HG02870 (cell line): ENCODE data around the gene SLC7A9.

Experiments
- ATAC-seq: cut with Tn5 transposase; IDR thresholded peaks from one replicate; pipeline ENCODE4 v1.9.1; 2021; ENCODE audit warnings: mild to moderate bottlenecking, moderate library complexity; ENCODE audit not compliant: unreplicated experiment

SLC7A9 gene

DNA sequence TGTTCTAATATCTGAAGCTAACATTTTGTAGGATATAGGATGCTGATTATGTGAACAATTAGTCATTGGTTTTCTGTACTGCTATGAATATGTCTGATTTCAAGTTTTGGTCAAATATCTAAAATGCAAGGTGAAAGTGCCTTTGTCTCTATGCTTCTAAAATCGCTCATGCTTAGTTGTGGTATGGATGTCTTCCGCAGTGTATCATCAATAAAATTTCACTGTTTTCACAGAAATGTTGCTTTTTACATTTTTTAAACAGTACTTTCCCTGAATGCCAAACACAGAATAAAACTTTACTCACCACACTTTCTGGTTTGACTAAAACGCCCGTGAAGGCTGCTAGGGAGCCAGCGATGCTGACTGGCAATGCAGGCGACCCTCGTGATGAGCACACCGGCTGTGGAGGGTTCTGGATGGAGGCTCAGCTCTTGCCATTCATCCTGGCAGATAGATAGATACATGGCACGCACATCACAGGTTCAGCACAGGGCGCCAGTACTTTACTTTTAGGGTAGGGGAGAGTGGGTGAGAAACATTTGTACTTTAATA, 40.1 kb downstream of the SLC7A9 start:
- no peak for ATAC-seq

DNA sequence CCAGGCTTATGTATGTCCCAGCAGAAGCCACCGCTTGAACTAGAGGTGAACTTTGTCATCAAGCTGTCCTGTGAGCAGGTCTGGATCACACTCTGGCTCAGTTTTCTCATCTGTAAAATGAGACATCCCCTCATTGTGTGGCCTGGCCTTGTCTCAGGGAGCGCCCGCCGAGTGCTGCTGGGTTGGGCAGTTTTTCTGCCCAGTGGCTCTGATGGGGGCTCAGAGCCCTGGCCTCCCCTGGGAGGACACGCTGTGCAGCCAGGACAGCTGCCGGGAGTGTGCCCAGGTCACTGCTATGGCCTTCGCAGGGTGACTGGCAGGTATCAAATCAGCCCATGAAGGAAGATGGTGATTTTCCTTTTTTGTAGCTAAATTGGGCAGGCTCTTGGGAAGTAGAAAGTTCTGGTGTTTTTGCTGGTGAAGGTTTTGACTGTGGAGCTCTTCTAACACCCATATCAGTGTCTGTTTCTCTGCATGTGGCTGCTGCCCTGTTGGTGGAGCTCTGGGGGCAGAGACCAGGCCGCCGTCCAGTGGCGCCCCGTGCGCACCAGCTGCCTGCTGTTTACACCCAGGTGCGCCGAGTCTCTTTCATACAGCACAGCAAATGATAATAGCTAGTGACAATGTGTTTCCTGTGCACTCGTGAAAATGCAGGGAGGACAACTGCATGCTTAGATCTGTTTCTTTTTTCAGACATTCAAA, 40.8 kb downstream of the SLC7A9 start:
- ATAC-seq = no peak

- no peak for ATAC-seq
Observed at GRCh38 chr19:32828139-32828538, 41.4 kb downstream of the SLC7A9 start.

DNA sequence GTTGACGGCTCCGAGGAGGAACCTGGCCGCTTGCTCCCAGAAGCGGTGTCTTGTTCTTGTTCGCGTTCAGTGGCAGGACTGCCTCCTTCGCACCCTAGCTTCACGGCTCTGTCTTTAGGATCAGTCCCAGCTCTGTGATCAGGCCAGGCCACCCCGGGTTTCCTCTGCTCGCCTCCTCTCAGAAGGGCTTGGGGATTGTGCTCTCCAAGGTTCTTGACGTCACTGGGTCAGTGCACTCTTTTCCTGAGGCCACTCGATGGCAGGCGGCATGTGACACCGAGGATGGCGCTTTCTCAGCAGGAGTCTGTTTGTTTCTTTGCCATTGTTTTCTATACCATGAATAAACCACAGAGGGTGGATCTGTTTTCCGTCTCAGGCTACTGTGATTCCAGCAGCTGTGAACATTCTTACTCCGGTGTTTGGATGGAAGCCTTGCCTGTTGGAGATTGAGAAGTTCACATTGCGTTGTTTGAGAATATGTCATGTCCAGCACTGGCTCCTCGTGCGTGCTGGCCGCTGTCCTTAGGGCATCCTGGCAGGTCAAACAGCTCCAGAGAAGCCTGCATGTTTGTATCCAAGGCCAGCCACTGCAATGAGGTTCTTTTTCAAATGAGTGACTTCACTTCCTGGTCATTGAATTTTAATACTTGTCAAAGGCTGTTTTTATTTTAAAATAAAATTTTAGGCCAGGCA, 44.5 kb downstream of the SLC7A9 start:
- ATAC-seq = no peak

DNA sequence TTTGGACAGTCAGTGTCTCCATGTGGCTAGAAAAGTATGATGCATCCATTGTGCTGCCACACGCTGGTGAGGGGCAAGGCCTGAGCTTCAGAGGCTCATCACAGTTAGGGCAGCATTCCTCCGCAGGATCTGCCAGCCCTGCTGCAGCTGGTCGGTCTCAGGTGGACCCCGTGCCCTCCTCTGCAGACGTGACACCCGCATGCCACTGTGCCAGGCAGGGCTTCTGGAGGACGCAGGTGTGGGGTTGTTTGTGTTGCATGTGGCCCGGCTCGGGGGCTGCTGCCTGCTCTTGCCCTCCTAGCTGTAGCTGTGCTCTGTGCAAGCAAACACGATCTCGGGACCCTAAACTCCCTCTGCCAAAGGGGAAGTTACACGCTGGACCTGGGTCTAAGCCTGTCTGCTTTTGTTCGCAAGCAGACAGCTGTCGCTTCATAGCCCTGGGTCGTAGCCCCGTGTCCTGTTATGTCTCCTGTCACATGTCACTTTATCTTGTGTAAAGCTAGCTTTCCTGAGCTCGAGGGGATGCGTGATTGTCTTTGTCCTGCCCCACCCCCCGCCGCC, 45.3 kb downstream of the SLC7A9 start:
- no peak for ATAC-seq

GRCh38 chr19:32823747-32824102, 45.8 kb downstream of the SLC7A9 start:
- ATAC-seq = no peak

GRCh38 chr19:32822916-32823746, 46.4 kb downstream of the SLC7A9 start:
- ATAC-seq = no peak

GRCh38 chr19:32819419-32820400, 49.9 kb downstream of the SLC7A9 start:
- ATAC-seq = no peak

DNA sequence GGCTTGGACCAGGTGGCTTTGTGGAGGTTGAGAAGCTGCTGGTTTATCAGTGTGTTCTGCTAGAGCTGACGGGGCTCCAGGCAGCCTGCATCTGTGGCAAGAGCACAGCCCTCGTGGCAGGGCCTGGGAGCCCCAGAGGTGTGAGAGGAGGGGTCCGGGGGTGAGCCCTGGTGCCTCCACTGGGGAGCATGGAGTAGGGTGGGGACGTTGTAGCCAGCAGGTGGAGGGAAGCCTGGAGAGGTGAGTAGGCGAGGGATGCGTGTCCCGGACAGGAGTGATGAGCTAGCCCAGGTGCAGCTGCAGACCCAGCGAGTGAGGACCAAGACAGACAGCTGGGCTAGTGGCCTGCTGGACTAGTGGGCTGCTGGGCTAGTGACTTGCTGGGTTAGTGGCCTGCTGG, 51.0 kb downstream of the SLC7A9 start:
- ATAC-seq = no peak

- no peak for ATAC-seq
Observed at GRCh38 chr19:32817569-32818476, 51.7 kb downstream of the SLC7A9 start.

DNA sequence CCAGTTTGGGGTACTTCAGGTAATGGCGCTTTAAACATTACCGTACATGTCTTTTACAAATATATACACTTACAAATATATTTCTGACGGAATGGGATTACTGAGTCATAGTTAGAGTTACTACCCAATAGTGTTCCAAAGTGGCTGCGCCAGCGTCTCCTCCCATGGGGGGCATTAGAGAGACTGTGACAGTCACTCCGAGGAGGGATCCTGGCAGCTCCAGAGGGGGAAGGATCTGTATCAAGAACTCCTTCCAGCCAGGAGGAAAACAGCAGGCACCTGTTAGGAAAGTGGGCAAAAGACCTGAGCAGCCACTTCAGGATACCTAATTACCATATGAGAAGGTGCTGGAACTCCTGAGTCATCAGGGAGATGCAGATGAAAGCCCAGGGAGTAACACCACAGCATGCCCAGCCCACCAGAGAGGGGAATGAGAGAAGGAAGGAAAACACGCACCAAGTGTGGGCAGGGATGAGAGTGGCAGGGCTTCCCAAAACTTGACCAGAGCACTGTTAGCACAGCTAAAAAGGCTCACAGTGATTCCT, 52.9 kb downstream of the SLC7A9 start:
- ATAC-seq = no peak

- ATAC-seq = no peak
Observed at GRCh38 chr19:32814624-32815023, 54.9 kb downstream of the SLC7A9 start.

DNA sequence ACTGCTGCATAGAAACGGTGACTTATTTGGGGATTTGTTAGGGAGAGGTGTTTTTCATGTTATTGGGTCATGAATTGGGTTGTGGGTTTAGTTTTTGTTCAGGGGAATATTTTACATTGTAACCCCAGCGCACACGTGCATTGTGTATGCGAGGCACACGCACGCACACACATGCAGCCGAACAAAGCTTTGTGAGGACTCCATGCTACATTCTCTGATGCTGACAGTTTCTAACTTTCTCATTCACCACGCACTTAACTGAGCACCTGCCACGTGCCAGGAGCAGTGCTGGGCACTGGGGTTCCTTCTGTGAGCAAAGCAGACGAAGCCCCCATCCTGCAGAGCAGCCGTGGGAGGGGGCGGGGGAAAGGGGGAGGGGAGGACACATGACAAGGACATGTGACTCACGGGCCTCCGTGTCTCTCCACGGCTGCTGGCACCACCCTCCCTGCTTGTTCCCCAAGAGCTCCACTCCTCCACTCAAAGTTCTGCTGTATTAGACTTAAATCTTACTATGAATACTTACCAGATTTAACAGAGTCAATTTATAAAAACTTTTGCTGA, 55.6 kb downstream of the SLC7A9 start:
- no peak for ATAC-seq

DNA sequence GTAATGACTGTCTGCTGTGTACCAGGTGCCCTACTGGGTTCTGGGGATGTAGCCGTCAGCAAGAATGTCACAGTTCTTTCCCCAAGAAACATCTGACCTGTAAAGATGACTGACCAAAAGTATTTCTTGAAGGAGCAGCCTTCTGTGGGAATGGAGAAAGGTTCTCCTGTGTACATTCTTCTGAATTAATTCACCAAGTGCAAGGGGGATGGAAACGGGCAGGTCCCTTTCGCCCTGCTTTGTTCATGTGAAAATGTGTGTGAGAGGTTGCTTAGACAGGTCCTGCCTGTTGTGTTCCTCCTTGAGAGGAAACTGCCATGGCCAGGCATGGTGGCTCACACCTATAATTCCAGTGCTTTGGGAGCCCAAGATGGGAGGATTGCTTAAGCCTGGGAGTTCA, 57.0 kb downstream of the SLC7A9 start:
- ATAC-seq = no peak

- no peak for ATAC-seq
Observed at GRCh38 chr19:32812036-32812435, 57.5 kb downstream of the SLC7A9 start.

GRCh38 chr19:32811151-32811550, 58.4 kb downstream of the SLC7A9 start:
- ATAC-seq = no peak

DNA sequence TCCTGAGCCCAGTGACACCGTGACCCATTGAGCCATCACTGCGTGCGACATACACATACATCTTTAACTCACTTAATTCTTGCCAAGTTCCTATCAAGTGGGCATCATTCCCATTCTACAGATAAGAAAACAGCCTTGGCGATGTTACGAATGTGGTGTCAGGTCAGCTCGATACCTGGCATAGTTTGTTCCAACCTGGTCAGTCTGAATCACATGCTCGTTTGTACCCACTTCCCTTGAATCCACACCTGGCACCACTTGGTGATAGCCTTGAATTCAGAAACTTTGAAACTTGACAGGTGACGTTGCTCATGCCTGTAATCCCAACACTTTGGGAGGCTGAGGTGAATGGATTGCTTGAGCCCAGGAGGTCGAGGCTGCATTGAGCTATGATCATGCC, 59.1 kb downstream of the SLC7A9 start:
- no peak for ATAC-seq

- ATAC-seq = no peak
Observed at GRCh38 chr19:32809754-32810153, 59.8 kb downstream of the SLC7A9 start.
